GM15510 (cell line): ENCODE measurements around the gene VAPB.

Experiments used
- POLR2A ChIP-seq: IDR thresholded peaks from 3 replicates; pipeline ENCODE4 v1.6.1; 2011; ENCODE audit warnings: borderline replicate concordance; ENCODE audit not compliant: insufficient read length; ENCODE audit errors: extremely low read depth

VAPB gene

DNA sequence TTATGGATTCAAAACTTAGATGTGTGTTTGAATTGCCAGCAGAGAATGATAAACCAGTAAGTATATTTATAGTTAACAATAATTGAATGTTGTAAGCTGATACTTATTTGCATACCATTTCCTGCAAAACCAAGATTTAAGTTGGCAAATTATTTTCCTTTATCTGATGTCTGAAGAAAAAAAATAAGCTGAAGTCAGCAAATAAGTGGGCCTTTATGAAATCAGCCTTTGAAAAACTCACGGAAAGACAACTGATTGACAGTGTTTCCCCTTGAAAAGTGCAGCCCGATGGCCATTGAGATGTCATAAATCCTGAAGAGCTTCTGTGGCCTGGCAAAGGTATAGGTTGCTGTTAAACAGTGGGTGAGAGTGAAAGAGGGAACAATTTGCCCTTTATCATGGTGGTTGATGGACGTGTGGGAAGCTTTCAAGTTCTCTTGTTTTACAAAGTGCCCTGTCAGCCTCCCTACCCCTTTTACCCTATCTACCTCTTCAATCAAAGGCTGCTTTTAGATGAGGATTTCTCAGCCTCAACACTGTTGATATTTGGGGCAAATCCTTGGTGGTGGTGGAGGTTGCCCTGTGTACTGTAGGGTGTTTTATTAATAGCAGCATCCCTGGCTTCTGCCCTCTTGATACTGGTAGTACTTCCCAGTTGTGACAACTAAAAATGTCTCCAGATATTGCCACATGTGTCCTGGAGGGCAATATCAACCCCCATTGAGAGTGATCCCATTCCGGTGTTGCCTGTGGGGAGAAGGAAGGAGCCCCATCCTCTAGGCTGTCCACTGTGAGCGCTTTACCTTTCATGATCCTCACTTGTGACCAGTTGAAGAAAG, 50.2 kb downstream of the VAPB start:
- TF ChIP-seq POLR2A = no peak

DNA sequence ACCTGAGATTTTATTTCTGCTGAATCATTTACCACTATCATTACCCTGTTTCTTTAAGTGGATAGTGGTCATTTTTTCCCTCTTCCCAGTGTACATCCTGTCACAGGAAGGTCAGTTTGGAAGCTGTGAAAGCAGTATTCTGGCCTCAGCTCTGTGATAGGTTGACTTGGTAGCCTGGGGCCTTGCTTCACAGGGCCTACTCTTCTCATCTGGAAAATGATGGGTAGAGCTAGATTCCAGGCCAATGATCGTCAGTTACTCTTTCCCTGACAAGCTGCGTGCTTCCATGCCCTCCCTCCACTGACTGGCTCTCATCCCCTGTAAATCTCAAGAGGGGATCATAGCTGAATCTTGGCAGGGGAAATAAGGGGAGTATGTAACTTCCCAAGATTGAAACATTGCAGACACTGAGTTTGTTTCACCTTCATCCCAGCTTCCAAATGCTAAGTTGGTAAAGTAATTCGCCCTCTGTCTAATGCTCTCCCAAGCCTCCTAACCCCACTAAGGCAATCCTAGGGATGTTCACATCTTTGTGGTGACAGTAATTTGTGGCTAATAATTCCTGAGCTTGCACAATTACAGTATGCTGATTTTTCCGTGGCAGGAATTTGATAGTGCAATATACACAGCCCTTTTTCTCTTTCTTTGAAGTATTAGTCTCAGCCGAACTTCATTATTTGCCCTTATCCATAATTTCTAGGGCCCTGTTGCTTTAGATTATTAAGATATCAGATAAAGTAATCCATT, 51.2 kb downstream of the VAPB start:
- TF ChIP-seq POLR2A = no peak

DNA sequence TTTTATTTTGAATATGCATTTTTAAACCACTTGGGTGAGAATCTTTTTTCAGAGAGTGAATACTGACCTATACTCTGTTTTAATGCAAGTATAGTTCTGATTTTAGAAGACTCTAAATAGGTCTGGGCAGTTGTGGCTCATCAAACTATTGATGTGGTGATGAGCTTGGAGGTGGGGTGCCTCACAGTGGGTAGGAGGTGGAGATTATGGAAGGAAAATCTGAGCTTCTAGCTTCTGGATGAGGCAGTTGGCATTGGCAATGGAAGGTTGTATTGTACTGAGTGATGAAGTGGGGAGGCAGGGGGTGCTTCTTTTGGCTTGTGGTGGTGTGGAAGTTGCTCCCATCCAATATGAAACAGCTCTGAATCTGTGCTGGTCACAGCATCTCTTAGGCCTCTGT, 52.7 kb downstream of the VAPB start:
- no peak for TF ChIP-seq POLR2A

DNA sequence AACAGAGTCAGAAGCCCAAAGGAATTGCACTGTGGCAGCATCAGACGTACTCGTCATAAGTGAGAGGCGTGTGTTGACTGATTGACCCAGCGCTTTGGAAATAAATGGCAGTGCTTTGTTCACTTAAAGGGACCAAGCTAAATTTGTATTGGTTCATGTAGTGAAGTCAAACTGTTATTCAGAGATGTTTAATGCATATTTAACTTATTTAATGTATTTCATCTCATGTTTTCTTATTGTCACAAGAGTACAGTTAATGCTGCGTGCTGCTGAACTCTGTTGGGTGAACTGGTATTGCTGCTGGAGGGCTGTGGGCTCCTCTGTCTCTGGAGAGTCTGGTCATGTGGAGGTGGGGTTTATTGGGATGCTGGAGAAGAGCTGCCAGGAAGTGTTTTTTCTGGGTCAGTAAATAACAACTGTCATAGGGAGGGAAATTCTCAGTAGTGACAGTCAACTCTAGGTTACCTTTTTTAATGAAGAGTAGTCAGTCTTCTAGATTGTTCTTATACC, 55.8 kb downstream of the VAPB start:
- no peak for TF ChIP-seq POLR2A

DNA sequence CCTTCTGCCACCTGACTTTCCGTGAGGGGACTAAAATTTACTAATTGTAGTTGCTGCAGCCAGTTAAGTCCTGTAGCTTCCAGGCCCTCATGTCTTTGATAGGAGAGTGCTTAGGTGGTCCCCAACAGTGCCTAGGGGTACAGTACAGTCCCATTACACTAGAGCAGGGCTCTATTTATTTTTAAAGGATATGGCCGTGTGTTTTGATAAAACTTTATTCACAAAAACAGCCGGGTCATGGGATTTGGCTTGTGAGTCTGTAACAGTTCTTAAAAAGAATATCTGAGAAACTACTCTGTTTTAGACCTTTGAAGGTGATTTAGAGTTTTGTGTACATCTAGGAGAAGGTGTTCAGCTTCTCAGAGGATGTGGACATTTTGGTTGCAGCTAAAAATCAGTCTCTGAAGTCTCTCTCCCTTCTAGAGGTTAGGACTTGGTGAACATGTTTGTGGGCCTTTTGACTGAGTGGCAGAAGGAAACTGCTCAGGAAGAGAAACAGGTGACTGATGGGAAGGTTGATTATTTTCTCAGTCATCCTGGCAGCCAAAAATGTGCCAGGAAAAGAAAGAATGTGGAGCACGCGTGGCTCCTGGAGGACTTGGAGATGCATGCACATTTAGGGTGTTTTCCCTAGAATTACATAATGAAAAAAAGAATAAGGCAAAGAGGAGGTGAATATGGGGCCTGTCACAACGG, 57.4 kb downstream of the VAPB start:
- TF ChIP-seq POLR2A = no peak

DNA sequence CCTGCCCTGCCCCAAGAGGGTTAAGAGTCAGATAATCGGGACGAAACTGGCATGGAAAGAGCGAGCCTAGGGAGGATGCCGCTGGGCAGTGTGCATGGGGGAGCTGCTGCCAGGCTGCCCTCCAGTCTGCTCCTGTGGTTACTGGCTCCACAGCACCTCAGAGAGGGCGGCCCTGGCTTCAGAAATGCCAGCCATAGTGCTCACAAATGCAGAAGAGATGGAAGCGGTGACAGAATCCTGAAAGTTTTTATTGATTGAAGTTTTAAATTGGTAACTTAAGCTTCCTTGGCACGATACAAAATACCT, 57.9 kb downstream of the VAPB start:
- TF ChIP-seq POLR2A = no peak

DNA sequence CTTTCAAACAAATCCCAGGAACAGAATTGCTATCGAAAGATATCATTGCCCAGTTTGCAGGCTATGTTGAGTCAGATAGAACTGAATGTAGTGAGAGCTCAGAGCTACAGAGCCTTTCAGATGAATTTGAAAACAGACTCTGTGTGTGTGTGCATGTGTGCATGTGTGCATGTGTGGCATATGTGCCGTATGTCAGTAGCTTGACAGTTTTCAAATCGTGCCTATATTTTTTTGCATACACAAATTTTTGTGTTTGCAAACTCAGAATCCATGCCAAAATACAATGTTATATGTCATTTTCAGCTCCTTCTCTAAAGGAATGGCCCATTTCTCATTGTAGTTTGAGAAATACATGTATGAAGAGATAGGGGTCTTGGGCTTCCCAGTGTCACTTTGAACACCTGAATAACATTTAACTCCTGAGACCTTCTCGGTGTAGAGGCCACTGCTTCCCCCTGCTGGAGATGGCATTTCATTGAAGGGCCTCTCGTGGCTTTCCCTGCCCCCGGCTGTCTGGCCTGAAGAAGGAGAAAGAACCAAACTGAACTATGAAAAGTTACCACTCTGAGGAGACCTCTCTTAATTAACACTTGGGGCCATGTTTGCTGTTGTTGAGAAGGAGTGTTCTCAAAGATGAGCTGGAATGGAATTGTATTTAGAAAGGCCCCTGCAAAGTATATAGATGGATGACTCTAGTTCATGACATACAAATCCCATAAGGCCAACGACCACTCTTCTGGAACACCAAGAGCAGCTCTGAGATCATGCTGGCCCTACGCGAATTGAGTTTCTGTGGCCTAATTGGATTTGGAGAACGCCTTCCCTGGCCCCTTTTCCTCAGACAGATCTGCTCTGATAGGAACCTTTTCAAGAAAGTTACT, 58.7 kb downstream of the VAPB start:
- TF ChIP-seq POLR2A = no peak

DNA sequence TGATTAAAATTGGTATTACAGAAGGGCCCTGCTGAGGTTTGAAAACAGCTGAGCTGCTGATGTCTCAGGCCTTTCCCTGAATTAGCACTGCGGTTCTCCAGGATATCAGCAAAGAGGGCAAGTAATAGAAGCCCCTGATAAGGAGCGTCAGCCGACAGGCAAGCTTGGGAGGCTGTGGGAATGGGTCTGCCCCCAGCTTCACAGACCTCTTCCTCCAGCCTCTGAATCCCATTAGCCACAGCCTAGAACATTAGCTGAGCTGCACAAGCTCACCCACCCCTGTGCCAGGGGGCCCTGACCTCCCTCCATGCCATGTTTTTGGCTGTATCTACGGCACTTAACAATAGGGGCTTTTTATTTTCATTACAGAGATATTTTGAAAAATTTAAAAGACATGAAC, 59.9 kb downstream of the VAPB start:
- no peak for TF ChIP-seq POLR2A

DNA sequence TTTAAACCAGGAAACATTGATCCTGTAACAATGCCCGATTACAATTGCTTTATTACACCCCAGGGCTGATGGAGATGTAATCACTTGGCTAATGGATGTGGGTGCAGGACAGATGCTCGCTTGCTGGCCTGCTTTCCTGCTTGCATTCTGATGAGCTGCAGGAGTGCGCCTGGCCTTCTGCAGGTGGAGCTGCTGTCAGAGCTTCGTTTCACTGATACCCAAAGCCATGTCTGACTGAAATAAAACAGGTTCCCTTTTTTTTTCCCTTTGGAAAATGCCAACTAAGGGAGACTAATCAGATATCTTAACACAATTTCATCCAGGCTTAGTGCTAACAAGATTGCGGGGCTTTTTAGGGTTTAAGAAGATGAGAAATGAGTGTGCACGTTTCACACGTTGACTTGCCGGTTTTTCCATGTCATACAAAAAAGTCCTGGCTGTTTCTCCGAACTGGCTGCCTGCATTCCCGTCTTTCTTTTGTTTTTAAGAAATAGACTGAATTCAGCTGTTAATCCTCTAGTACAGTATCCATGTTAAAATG, 60.7 kb downstream of the VAPB start:
- TF ChIP-seq POLR2A = no peak

DNA sequence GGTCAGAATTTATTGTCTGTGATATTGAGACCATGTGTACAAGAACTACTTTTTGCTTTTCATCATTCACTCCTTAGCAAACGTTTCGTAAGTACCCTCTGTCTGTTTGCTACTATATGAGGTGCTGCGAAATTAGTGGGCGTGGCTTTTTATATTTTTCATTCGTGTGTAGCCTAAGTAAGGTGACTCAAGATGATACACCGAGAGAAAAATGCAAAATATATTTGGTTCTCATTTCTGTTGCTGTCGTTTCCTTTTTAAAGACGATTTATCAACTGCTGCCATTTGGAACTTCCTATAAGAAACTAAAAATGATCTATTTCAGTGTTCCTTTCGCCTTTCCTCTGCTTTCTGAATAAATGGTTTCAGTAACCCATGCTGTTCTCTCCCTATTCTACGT, 61.2 kb downstream of the VAPB start:
- no peak for TF ChIP-seq POLR2A

DNA sequence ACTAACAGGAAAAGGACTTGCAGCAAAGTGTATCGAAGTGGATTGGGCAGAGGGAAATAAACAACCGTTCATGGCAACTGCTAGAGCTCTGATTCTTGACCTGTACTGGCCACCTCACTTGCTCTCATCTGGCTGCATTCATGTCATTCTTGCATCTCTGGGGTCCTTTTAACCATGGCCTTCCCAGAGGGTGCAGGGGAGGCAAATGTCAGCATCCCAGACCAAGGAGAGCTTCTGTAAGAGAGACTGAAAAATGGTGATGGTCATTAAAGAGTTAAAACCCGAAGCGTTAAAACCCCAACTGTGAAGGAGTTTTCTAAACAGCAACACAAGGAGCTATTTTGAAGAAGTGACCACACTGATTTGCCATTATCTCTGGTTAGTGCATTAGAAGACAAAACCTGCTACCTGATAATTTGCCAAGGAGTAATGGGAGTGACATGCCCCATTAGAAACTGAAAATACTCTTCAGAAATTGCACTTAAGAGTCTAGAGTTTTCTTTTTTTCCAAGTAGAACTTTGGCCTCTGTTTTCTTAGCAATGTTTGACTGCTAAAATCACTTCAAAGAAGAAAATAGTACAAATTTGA, 63.7 kb downstream of the VAPB start:
- TF ChIP-seq POLR2A = no peak

DNA sequence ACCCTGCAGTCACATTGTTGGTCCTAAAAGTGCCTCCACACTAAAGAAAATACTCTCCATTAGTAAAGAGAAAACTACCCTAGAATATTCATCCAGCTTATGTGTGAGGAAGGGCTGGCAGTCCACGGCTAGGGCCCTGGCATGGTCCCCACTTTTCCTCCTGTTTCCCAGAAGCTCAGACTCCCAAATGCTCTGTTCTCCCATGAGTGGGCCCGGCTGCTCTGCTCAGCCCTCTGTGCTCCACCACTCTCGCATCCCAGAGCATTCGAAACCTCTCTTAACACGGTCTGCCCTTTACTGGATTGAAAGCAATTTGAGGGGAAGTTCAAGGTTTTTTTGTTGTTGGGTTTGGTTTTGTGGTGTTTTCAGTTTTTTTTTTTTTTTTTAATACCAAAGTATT, 64.4 kb downstream of the VAPB start:
- no peak for TF ChIP-seq POLR2A

DNA sequence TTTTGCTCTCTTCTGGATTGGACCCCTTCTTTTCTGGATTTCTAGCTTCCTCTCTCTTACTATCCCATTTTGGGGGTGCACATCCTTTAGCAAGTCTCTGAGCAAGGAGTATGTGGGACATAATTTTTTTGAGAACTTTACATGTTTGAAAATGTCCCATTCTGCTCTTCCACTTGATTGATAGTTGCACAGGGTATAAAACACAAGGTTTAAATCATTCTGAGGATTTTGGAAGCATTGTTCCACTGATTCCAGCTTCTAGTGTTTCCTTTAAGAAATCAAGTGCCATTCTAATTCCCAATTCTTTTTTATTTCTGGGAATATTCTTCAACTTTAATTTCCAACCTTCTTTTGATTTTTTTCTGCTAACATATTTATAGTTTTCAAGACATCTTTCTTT, 65.4 kb downstream of the VAPB start:
- no peak for TF ChIP-seq POLR2A
